ENCODE data around the gene XPR1. TPM values are rescaled to one million over a fixed set of nuclear protein-coding genes. Genes with fewer than 3 reads are reported as not detected.

XPR1 gene
- total and polyA plus RNA-seq, 2 of the 8 experiments (the other 6 are each of a cell fraction or from before 2014, with no cell fraction given), result 28.6 to 43.9 TPM

GRCh38 chr1:180646093-180646492 lies 14.3 kb downstream of the XPR1 start:
- Histone ChIP-seq H3K23me2 (ENCODE audit: low read depth, low read length) (no peaks in the 10 kb centered on the region), H2AK5ac (ENCODE audit: low read depth, low read length) (no peak overlapping the region), H3K27ac (ENCODE audit: low read depth, low read length) (no peak overlapping the region), H3K79me2 (ENCODE audit: control insufficient read depth in 1 of 2, insufficient read depth in 2 of 2, low read length in 2 of 2) (peaks cover 4 to 55% of the 10 kb centered on the region in 2 experiments; a peak in 2 of 4 replicates), H4K5ac (ENCODE audit: insufficient read length, low read depth, low read length) (no peak overlapping the region), H3K56ac (replicated peaks; ENCODE audit: insufficient read length, low read depth, low read length) (no peak overlapping the region), H2BK120ac (replicated peaks; ENCODE audit: low read depth, low read length) (no peak overlapping the region), H2BK5ac (ENCODE audit: low read depth, low read length) (no peak overlapping the region), H3K4ac (replicated peaks; ENCODE audit: insufficient read length, low read depth, low read length) (no peak overlapping the region), H4K8ac (ENCODE audit: extremely low read depth, insufficient read depth, low read length) (no peak overlapping the region), H3K27me3 (replicated peaks in 1 of 4; ENCODE audit: control insufficient read depth in 3 of 4, extremely low read depth in 1 of 4, insufficient read depth in 3 of 4, low read length in 3 of 4) (no peaks in the 10 kb centered on the region), H2BK15ac (ENCODE audit: low read length) (no peak overlapping the region), H3K14ac (ENCODE audit: insufficient read length) (no peak overlapping the region), H3K18ac (ENCODE audit: extremely low read depth, low read length) (no peak overlapping the region), H3K9me3 (ENCODE audit: insufficient read depth in 2 of 2, low read depth in 1 of 2, low read length in 1 of 2) (peaks cover 0 to 4% of the 10 kb centered on the region in 2 experiments; a peak in 1 of 4 replicates), H3K9ac (replicated peaks in 1 of 4; ENCODE audit: extremely low read depth in 1 of 4, low read depth in 3 of 4, low read length in 3 of 4) (no peak overlapping the region), H3K4me3 (ENCODE audit: extremely low read depth in 1 of 4, insufficient read depth in 2 of 4, low read depth in 3 of 4, low read length in 4 of 4) (no peak overlapping the region), H4K91ac (replicated peaks; ENCODE audit: insufficient read length, low read length) (no peak overlapping the region), H2BK20ac (ENCODE audit: low read length) (no peak overlapping the region), H3K4me1 (replicated peaks in 1 of 4; ENCODE audit: control insufficient read depth in 3 of 4, insufficient read depth in 4 of 4, low read length in 3 of 4) (no peaks in the 10 kb centered on the region), H3K4me2 (ENCODE audit: insufficient read depth in 1 of 2, low read depth in 2 of 2, low read length in 2 of 2) (no peak overlapping the region), H2AFZ (ENCODE audit: low read length) (no peak overlapping the region), H4K20me1 (replicated peaks in 1 of 2; ENCODE audit: control insufficient read depth in 1 of 2, insufficient read depth in 2 of 2, low read length in 2 of 2) (no peaks in the 10 kb centered on the region), H3K23ac (ENCODE audit: insufficient read length) (no peak overlapping the region), H3K36me3 (ENCODE audit: control insufficient read depth in 2 of 4, insufficient read depth in 4 of 4, low read length in 3 of 4) (peaks cover 0 to 7% (median 0%) of the 10 kb centered on the region in 4 experiments; a peak in 2 of 8 replicates), H2BK12ac (ENCODE audit: low read depth, low read length) (no peak overlapping the region), H3K79me1 (ENCODE audit: low read depth, low read length) (peaks cover 3% of the 10 kb centered on the region; the same call in 1 of the 2 replicates)
- POLR2A ChIA-PET (ENCODE audit: partially characterized antibody), result interaction anchor here (0.8 kb wide), 1 partner anchor 14 kb away, joined by 3 read pairs; the partner anchor contains the start of gene XPR1
- DNase-seq (ENCODE audit: low read depth in 1 of 2, low spot score in 2 of 2) (no peak), FAIRE-seq (no peak)
- CTCF ChIA-PET (ENCODE audit: partially characterized antibody), result interaction anchor here (0.6 to 1.7 kb wide), 2 partner anchors 9 to 121 kb away, joined by 3 to 8 read pairs; no protein-coding TSS in a partner anchor
- 91% methylated on average over 5 of the region's 5 CpGs; no CpG with 5 or more reads in 1 of the 2 experiments for WGBS, 2 experiments (ENCODE audit: extremely low coverage in 1 of 2, insufficient coverage in 1 of 2, insufficient read length in 1 of 2, insufficient replicate concordance in 2 of 2, low coverage in 1 of 2, low lambda C conversion rate in 2 of 2, missing lambda C conversion rate in 1 of 2)
- TF ChIP-seq NANOG (IDR thresholded peaks at IDR 0.05; ENCODE audit: insufficient read depth, low read depth, low read length, poor library complexity, severe bottlenecking) (no peak), CHD2 (IDR thresholded peaks at IDR 0.05; ENCODE audit: low read length) (no peak), PHF8 (conservative IDR thresholded peaks at IDR 0.05; ENCODE audit: low read depth, low read length) (no peak), SRF (IDR thresholded peaks at IDR 0.05; ENCODE audit: low read depth, low read length) (no peak), POLR2AphosphoS5 (IDR thresholded peaks at IDR 0.05; ENCODE audit: low read depth, low read length) (no peak), CTBP2 (IDR thresholded peaks at IDR 0.05; ENCODE audit: borderline replicate concordance, insufficient read depth, insufficient read length, low read length) (no peak), EZH2 (IDR thresholded peaks at IDR 0.05; ENCODE audit: low read depth, low read length, severe bottlenecking) (no peak), CBX8 (IDR thresholded peaks at IDR 0.05; ENCODE audit: borderline replicate concordance, low read depth, low read length) (no peak), EGR1 (IDR thresholded peaks at IDR 0.05; ENCODE audit: borderline replicate concordance, low read depth, low read length) (no peak), ATF2 (IDR thresholded peaks at IDR 0.05; ENCODE audit: low read length) (no peak), POLR2A (IDR thresholded peaks at IDR 0.05; ENCODE audit: control extremely low read depth in 1 of 2, low read depth in 2 of 2, low read length in 2 of 2) (no peak), CEBPB (IDR thresholded peaks at IDR 0.05; ENCODE audit: low read depth, low read length) (no peak), KDM5A (IDR thresholded peaks at IDR 0.05; ENCODE audit: low read length) (no peak)

Measured in H1 (cell line).